Neural cell (in vitro differentiated cells): ENCODE results near the gene LIMCH1. TPM values are rescaled to one million over a fixed set of nuclear protein-coding genes. Genes with fewer than 3 reads are reported as not detected.

Source experiments
- H2AFZ ChIP-seq: fragments of 200-600, 300-800 bp; sonication (generic), shearing (Covaris generic); 2 replicates; pipeline ENCODE4 v1.6.0; 2014; ENCODE audit warnings: low read depth, mild to moderate bottlenecking, antibody characterized with exemption, low read length, moderate library complexity
- H3F3A ChIP-seq: fragments of 200-600 bp; shearing (Covaris generic); 2 replicates; pipeline ENCODE4 v1.6.1; 2016; ENCODE audit warnings: mild to moderate bottlenecking, moderate library complexity, mixed read lengths, antibody characterized with exemption, low read length; ENCODE audit not compliant: insufficient read depth, poor library complexity, severe bottlenecking
- H3K27ac ChIP-seq: fragments of 200-600, 300-800 bp; sonication (generic), shearing (Covaris generic); 2 replicates; pipeline ENCODE4 v1.5.1; 2014; ENCODE audit warnings: mild to moderate bottlenecking, low read length, moderate library complexity
- H3K27me3 ChIP-seq: fragments of 300-800, 200-600 bp; sonication (generic), shearing (Covaris generic); 2 replicates; pipeline ENCODE4 v1.6.0; 2014; ENCODE audit warnings: mild to moderate bottlenecking, low read depth, low read length, moderate library complexity; ENCODE audit not compliant: insufficient read depth
- H3K36me3 ChIP-seq: fragments of 300-800, 200-600 bp; sonication (generic), shearing (Covaris generic); 2 replicates; pipeline ENCODE4 v1.5.1; 2014; ENCODE audit warnings: mild to moderate bottlenecking, antibody characterized with exemption, low read length, moderate library complexity; ENCODE audit not compliant: insufficient read depth
- H3K4me2 ChIP-seq: fragments of 300-800, 200-600 bp; sonication (generic), shearing (Covaris generic); 2 replicates; pipeline ENCODE4 v1.6.0; 2014; ENCODE audit warnings: mild to moderate bottlenecking, low read length
- H3K4me3 ChIP-seq: fragments of 300-800, 200-600 bp; sonication (generic), shearing (Covaris generic); 2 replicates; pipeline ENCODE4 v1.5.1; 2014; ENCODE audit warnings: mild to moderate bottlenecking, low read length, moderate library complexity
- H3K79me2 ChIP-seq: fragments of 200-600 bp; shearing (Covaris generic); replicated peaks from 2 replicates; pipeline ENCODE4 v1.6.0; 2014; ENCODE audit warnings: mild to moderate bottlenecking, low read length, moderate library complexity; ENCODE audit not compliant: insufficient read depth
- H3K9ac ChIP-seq: fragments of 300-800, 200-600 bp; sonication (generic), shearing (Covaris generic); 2 replicates; pipeline ENCODE4 v1.6.1; 2016; ENCODE audit warnings: mild to moderate bottlenecking, low read length, mixed read lengths
- H3K9me2 ChIP-seq: fragments of 200-600 bp; shearing (Covaris generic); 2 replicates; pipeline ENCODE4 v1.6.1; 2016; ENCODE audit warnings: mild to moderate bottlenecking, low read length, mixed read lengths; ENCODE audit not compliant: insufficient read depth
- H3K9me3 ChIP-seq: fragments of 200-600, 300-800 bp; sonication (generic), shearing (Covaris generic); 2 replicates; pipeline ENCODE4 v1.6.1; 2016; ENCODE audit warnings: mild to moderate bottlenecking, mixed run types, low read length, moderate library complexity, mixed read lengths
- H4K20me1 ChIP-seq: fragments of 200-600 bp; shearing (Covaris generic); 2 replicates; pipeline ENCODE4 v1.6.1; 2016; ENCODE audit warnings: mild to moderate bottlenecking, mixed run types; ENCODE audit not compliant: insufficient read depth
- EP300 ChIP-seq: fragments of 450-650 bp; conservative IDR thresholded peaks from 2 replicates; pipeline ENCODE4 v1.6.1; 2014; ENCODE audit warnings: antibody characterized with exemption, mild to moderate bottlenecking, moderate library complexity; ENCODE audit not compliant: poor library complexity, severe bottlenecking
- EZH2 ChIP-seq: fragments of 200-600, 300-800 bp; shearing (Covaris generic), sonication (generic); IDR thresholded peaks from 2 replicates; pipeline ENCODE4 v1.6.1; 2014; ENCODE audit warnings: antibody characterized with exemption, low read length, borderline replicate concordance, mild to moderate bottlenecking; ENCODE audit not compliant: insufficient read depth, poor library complexity, severe bottlenecking
- MXI1 ChIP-seq: fragments of 450-650 bp; conservative IDR thresholded peaks from 2 replicates; pipeline ENCODE4 v1.6.1; 2014; ENCODE audit warnings: antibody characterized with exemption, mild to moderate bottlenecking; ENCODE audit not compliant: poor library complexity, severe bottlenecking
- POLR2AphosphoS5 ChIP-seq: IDR thresholded peaks from 2 replicates; pipeline ENCODE4 v1.6.1; 2012
- RAD21 ChIP-seq: fragments of 450-650 bp; conservative IDR thresholded peaks from 2 replicates; pipeline ENCODE4 v1.6.1; 2014; ENCODE audit warnings: antibody characterized with exemption, mild to moderate bottlenecking, moderate library complexity
- SMC3 ChIP-seq: fragments of 450-650 bp; conservative IDR thresholded peaks from 2 replicates; pipeline ENCODE4 v1.6.1; 2014; ENCODE audit warnings: antibody characterized with exemption, mild to moderate bottlenecking, moderate library complexity; ENCODE audit not compliant: poor library complexity
- TAF1 ChIP-seq: IDR thresholded peaks from 2 replicates; pipeline ENCODE4 v1.6.1; 2012; ENCODE audit warnings: low read depth
- polyA plus RNA-seq: library from polyadenylated mRNA; depleted of rRNA; stranded (reverse); fragments of >200 nt; gene quantifications from 2 replicates; pipeline ENCODE4 v1.2.3, GENCODE V29; 2014
- TF ChIP-seq, protein P1 (sequence below): IDR thresholded peaks from 2 replicates; pipeline ENCODE4 v1.6.1; 2012; ENCODE audit warnings: borderline replicate concordance
- TF ChIP-seq, protein P2 (sequence below): fragments of 450-650 bp; IDR thresholded peaks from 2 replicates; pipeline ENCODE4 v1.5.1; 2014; ENCODE audit warnings: antibody characterized with exemption, mild to moderate bottlenecking, moderate library complexity; ENCODE audit not compliant: poor library complexity, severe bottlenecking

The LIMCH1 gene
- polyA plus RNA-seq, 1 donor from 2014 or later, result 9.1 TPM

DNA sequence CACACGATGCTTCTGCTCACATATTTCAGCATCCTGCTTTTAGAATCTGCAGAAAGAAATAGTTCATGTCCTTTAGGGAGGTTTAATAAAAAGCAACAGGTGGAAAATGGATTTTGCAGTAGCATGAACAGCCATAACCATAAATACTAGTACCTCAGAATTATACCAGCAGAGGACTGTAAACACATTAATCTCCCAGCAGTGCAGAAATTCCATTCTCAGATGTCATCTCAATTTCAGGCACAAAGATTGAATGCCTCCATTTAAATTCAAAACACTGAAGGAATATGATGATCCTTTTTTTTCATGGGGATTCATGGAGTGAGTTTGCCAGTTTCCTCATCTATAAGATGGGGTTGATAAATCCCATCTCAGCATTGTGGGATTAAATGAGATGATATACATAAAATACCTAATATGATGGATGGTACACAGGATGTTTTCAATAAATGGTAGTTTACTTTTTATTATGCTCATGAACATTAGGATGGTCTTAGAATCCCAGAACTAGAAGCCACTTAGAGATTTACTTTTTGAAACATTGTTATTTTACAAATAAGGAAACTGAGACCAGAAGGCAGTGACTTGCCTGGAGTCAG, 566 bp upstream of the LIMCH1 start:
- H3K9me2 ChIP-seq, result no peaks in the 10 kb centered on the region
- no peaks in the 10 kb centered on the region for H3K79me2 ChIP-seq
- no peaks in the 10 kb centered on the region for H3K36me3 ChIP-seq
- H3K4me2 ChIP-seq, result no peak overlapping the region
- H3K4me3 ChIP-seq, result no peak overlapping the region
- H4K20me1 ChIP-seq, result no peaks in the 10 kb centered on the region
- no peaks in the 10 kb centered on the region for H3K9me3 ChIP-seq
- no peak overlapping the region for H3K9ac ChIP-seq
- no peaks in the 10 kb centered on the region for H3F3A ChIP-seq
- H2AFZ ChIP-seq, result no peak overlapping the region
- no peaks in the 10 kb centered on the region for H3K27me3 ChIP-seq
- no peak overlapping the region for H3K27ac ChIP-seq
- TF ChIP-seq SMC3 (no peak), POLR2AphosphoS5 (no peak), EZH2 (no peak), MXI1 (no peak), EP300 (no peak), TAF1 (no peak), RAD21 (no peak)
- TF ChIP-seq, protein P1, sequence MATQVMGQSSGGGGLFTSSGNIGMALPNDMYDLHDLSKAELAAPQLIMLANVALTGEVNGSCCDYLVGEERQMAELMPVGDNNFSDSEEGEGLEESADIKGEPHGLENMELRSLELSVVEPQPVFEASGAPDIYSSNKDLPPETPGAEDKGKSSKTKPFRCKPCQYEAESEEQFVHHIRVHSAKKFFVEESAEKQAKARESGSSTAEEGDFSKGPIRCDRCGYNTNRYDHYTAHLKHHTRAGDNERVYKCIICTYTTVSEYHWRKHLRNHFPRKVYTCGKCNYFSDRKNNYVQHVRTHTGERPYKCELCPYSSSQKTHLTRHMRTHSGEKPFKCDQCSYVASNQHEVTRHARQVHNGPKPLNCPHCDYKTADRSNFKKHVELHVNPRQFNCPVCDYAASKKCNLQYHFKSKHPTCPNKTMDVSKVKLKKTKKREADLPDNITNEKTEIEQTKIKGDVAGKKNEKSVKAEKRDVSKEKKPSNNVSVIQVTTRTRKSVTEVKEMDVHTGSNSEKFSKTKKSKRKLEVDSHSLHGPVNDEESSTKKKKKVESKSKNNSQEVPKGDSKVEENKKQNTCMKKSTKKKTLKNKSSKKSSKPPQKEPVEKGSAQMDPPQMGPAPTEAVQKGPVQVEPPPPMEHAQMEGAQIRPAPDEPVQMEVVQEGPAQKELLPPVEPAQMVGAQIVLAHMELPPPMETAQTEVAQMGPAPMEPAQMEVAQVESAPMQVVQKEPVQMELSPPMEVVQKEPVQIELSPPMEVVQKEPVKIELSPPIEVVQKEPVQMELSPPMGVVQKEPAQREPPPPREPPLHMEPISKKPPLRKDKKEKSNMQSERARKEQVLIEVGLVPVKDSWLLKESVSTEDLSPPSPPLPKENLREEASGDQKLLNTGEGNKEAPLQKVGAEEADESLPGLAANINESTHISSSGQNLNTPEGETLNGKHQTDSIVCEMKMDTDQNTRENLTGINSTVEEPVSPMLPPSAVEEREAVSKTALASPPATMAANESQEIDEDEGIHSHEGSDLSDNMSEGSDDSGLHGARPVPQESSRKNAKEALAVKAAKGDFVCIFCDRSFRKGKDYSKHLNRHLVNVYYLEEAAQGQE, result no peak
- TF ChIP-seq, protein P2, sequence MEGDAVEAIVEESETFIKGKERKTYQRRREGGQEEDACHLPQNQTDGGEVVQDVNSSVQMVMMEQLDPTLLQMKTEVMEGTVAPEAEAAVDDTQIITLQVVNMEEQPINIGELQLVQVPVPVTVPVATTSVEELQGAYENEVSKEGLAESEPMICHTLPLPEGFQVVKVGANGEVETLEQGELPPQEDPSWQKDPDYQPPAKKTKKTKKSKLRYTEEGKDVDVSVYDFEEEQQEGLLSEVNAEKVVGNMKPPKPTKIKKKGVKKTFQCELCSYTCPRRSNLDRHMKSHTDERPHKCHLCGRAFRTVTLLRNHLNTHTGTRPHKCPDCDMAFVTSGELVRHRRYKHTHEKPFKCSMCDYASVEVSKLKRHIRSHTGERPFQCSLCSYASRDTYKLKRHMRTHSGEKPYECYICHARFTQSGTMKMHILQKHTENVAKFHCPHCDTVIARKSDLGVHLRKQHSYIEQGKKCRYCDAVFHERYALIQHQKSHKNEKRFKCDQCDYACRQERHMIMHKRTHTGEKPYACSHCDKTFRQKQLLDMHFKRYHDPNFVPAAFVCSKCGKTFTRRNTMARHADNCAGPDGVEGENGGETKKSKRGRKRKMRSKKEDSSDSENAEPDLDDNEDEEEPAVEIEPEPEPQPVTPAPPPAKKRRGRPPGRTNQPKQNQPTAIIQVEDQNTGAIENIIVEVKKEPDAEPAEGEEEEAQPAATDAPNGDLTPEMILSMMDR, result no peak

- Histone ChIP-seq H3K4me3 (no peak overlapping the region), H3K9me3 (no peaks in the 10 kb centered on the region), H4K20me1 (no peaks in the 10 kb centered on the region), H3K9me2 (no peaks in the 10 kb centered on the region), H3K9ac (no peak overlapping the region), H3K79me2 (no peaks in the 10 kb centered on the region), H3K27me3 (no peaks in the 10 kb centered on the region), H3F3A (no peaks in the 10 kb centered on the region), H3K27ac (no peak overlapping the region), H3K4me2 (no peak overlapping the region), H2AFZ (no peak overlapping the region), H3K36me3 (no peaks in the 10 kb centered on the region)
- TF ChIP-seq, protein P2, result no peak
- TF ChIP-seq EZH2, result no peak
- TF ChIP-seq, protein P1, result no peak
- TF ChIP-seq EP300, result no peak
- TF ChIP-seq POLR2AphosphoS5, result no peak
- no peak for TF ChIP-seq MXI1
- TF ChIP-seq RAD21, result no peak
- no peak for TF ChIP-seq SMC3
- TF ChIP-seq TAF1, result no peak
Measured at GRCh38 chr4:41538887-41539498, 1.0 kb downstream of the LIMCH1 start.
